ENCODE measurements around the gene CAND2. TPM values are rescaled to one million over a fixed set of nuclear protein-coding genes. Genes with fewer than 3 reads are reported as not detected.

Gene CAND2
- total RNA-seq, 4 donors from 2014 or later, result 14.3 to 24.5 (median 18.7) TPM

- peak overlapping the region in 2 of 4 donors; percentile 90 to 97 for H3K27ac ChIP-seq
- no peaks in the 10 kb centered on the region for H3K27me3 ChIP-seq
- peaks cover 0 to under 1% (median 0%) of the 10 kb centered on the region in 3 donors for H3K36me3 ChIP-seq
- no peak for TF ChIP-seq EP300 (IDR thresholded peaks at IDR 0.05)
- TF ChIP-seq POLR2A (IDR thresholded peaks at IDR 0.05), result no peak
- TF ChIP-seq CTCF (IDR thresholded peaks at IDR 0.05), result no peak
- H3K4me3 ChIP-seq, result no peak overlapping the region
- peaks cover 0 to 21% (median 7%) of the 10 kb centered on the region in 4 donors for H3K4me1 ChIP-seq
- WGBS, 2 donors, result 55 to 59% methylated on average over 8 of the region's 8 CpGs
- H3K9me3 ChIP-seq, result no peaks in the 10 kb centered on the region
- no peak for DNase-seq (ENCODE audit: low spot score in 2 of 2)
Observed at GRCh38 chr3:12797892-12798558, 1.5 kb downstream of the CAND2 start.

DNA sequence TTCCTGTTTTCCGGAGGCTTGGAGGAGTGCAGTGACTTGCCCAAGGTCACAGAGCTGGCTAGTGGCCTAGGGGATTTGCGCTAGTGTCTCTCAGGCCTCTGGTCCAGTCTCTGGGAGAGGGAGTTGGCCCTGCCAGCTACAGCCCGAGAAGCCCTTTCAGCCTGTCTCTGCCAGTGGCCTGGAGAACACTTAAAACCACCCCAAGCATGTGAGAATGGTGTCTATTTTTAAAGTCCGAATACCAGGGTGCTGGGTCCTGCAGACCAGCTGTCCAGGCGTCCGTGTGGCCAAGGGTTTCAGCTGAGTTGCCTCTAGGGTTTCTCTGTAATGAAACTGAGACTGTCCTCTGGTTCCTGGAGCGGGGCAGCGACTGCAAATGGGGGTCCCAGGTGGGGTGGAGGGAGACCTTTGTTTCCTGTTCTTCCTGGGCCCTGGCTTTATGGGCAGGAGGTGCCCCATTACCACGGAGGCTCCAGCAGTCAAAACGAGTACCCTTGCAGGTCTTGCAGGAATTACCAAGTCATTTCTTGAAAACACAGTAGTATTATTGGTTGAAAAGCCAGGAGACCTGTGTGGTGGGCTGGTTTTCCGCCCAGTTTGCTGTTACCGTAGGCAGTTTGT lies 2.2 kb downstream of the CAND2 start:
- TF ChIP-seq EP300 (IDR thresholded peaks at IDR 0.05), result no peak
- TF ChIP-seq CTCF (IDR thresholded peaks at IDR 0.05), result no peak
- no peak for TF ChIP-seq POLR2A (IDR thresholded peaks at IDR 0.05)
- peak overlapping the region in 2 of 4 donors; percentile 90 to 97 for H3K27ac ChIP-seq
- 66 to 68% methylated on average over 12 of the region's 12 CpGs for WGBS, 2 donors
- H3K27me3 ChIP-seq, result no peaks in the 10 kb centered on the region
- H3K4me3 ChIP-seq, result no peak overlapping the region
- DNase-seq (ENCODE audit: low spot score in 2 of 2), result no peak
- peaks cover 0 to 21% (median 7%) of the 10 kb centered on the region in 4 donors for H3K4me1 ChIP-seq
- no peaks in the 10 kb centered on the region for H3K9me3 ChIP-seq
- peaks cover 0 to 7% (median 0%) of the 10 kb centered on the region in 3 donors for H3K36me3 ChIP-seq

GRCh38 chr3:12799525-12800440 lies 3.3 kb downstream of the CAND2 start:
- 88 to 91% methylated on average over 7 of the region's 7 CpGs for WGBS, 2 donors
- no peaks in the 10 kb centered on the region for H3K9me3 ChIP-seq
- DNase-seq (ENCODE audit: low spot score in 2 of 2), result no peak
- TF ChIP-seq EP300 (IDR thresholded peaks at IDR 0.05) (no peak), POLR2A (IDR thresholded peaks at IDR 0.05) (no peak), CTCF (IDR thresholded peaks at IDR 0.05) (no peak)
- no peak overlapping the region for H3K4me3 ChIP-seq
- no peaks in the 10 kb centered on the region for H3K27me3 ChIP-seq
- no peak overlapping the region for H3K27ac ChIP-seq
- peaks cover 0 to 21% (median 7%) of the 10 kb centered on the region in 4 donors for H3K4me1 ChIP-seq
- H3K36me3 ChIP-seq, result peaks cover 0 to 18% (median 0%) of the 10 kb centered on the region in 3 donors

GRCh38 chr3:12803371-12803770 lies 6.9 kb downstream of the CAND2 start:
- Histone ChIP-seq H3K9me3 (no peaks in the 10 kb centered on the region), H3K4me3 (no peak overlapping the region), H3K36me3 (peaks cover 0 to 52% (median 0%) of the 10 kb centered on the region in 3 donors), H3K4me1 (no peaks in the 10 kb centered on the region), H3K27ac (no peak overlapping the region), H3K27me3 (no peaks in the 10 kb centered on the region)
- TF ChIP-seq POLR2A (IDR thresholded peaks at IDR 0.05), result no peak
- no peak for TF ChIP-seq EP300 (IDR thresholded peaks at IDR 0.05)
- no peak for TF ChIP-seq CTCF (IDR thresholded peaks at IDR 0.05)
- WGBS, 2 donors, result 95 to 98% methylated on average over 12 of the region's 12 CpGs
- DNase-seq (ENCODE audit: low spot score in 2 of 2), result no peak

All from tibial nerve (tissue), 4 donors.